Large intestine (tissue), 3 donors: Measurements from ENCODE around the gene ADGRG3. TPM values are rescaled to one million over a fixed set of nuclear protein-coding genes. Genes with fewer than 3 reads are reported as not detected.

Experiments
- DNase-seq, 2 donors: peaks; one replicate each; pipeline versions ENCODE4 v3.0.0 to v3.0.0-alpha.2; 2013
- H3K27ac ChIP-seq: one replicate; pipeline ENCODE4 v1.5.1; 2013; ENCODE audit warnings: low read length
- H3K27me3 ChIP-seq: 2 replicates; pipeline ENCODE4 v1.6.1; 2013; ENCODE audit warnings: low read length; ENCODE audit not compliant: control insufficient read depth, insufficient read depth
- H3K36me3 ChIP-seq: 2 replicates; pipeline ENCODE4 v1.6.1; 2013; ENCODE audit warnings: low read length; ENCODE audit not compliant: control insufficient read depth, insufficient read depth
- H3K4me1 ChIP-seq: one replicate; pipeline ENCODE4 v1.6.1; 2013; ENCODE audit warnings: low read length; ENCODE audit not compliant: control insufficient read depth, insufficient read depth
- H3K4me3 ChIP-seq: one replicate; pipeline ENCODE4 v1.5.1; 2013; ENCODE audit warnings: low read length
- H3K9me3 ChIP-seq: one replicate; pipeline ENCODE4 v1.6.1; 2013; ENCODE audit warnings: mild to moderate bottlenecking, low read depth, low read length, moderate library complexity; ENCODE audit not compliant: control insufficient read depth
- WGBS: methylation state at CpG from one replicate; pipeline ENCODE4 v1.1.5; 2013; ENCODE audit warnings: low lambda C conversion rate; ENCODE audit not compliant: insufficient coverage; 5-methylcytosine and 5-hydroxymethylcytosine counted together
- polyA plus RNA-seq: library from polyadenylated mRNA; unstranded; fragments of 120-200 nt; gene quantifications from one replicate; pipeline ENCODE4 v1.2.1, GENCODE V29; 2013

Gene ADGRG3
- polyA plus RNA-seq, 1 donor = 1.7 TPM

- WGBS = 100% methylated on average over 1 of the region's 2 CpGs
- H3K4me3 ChIP-seq = no peak overlapping the region
- no peak overlapping the region for H3K27ac ChIP-seq
- H3K36me3 ChIP-seq = no peaks in the 10 kb centered on the region
- peaks cover 13% of the 10 kb centered on the region for H3K4me1 ChIP-seq
- H3K9me3 ChIP-seq = no peaks in the 10 kb centered on the region
- no peaks in the 10 kb centered on the region for H3K27me3 ChIP-seq
- DNase-seq = no peak
Measured at GRCh38 chr16:57732714-57733113, 64.6 kb downstream of the ADGRG3 start.

- no peak for DNase-seq
- WGBS = no CpG with 5 or more reads among the region's 20 CpGs
- Histone ChIP-seq H3K27ac (peak overlapping the region; percentile 78), H3K4me3 (peak overlapping the region; percentile 62), H3K9me3 (no peaks in the 10 kb centered on the region), H3K4me1 (peaks cover 13% of the 10 kb centered on the region), H3K36me3 (no peaks in the 10 kb centered on the region), H3K27me3 (no peaks in the 10 kb centered on the region)
Measured at GRCh38 chr16:57734308-57734924, 66.3 kb downstream of the ADGRG3 start.

- Histone ChIP-seq H3K36me3 (peaks cover under 1% of the 10 kb centered on the region), H3K4me3 (peak overlapping the region; percentile 76), H3K27me3 (no peaks in the 10 kb centered on the region), H3K27ac (peak overlapping the region; percentile 78), H3K4me1 (peaks cover 13% of the 10 kb centered on the region), H3K9me3 (no peaks in the 10 kb centered on the region)
- WGBS = no CpG with 5 or more reads among the region's 45 CpGs
- peak; percentile 100 for DNase-seq
Measured at GRCh38 chr16:57734925-57735754, 67.0 kb downstream of the ADGRG3 start.

- peaks cover 4% of the 10 kb centered on the region for H3K36me3 ChIP-seq
- H3K4me3 ChIP-seq = peak within 1 kb of the TSS; percentile 76
- H3K27me3 ChIP-seq = no peaks in the 10 kb centered on the region
- H3K4me1 ChIP-seq = peaks cover 13% of the 10 kb centered on the region
- peak within 1 kb of the TSS; percentile 78 for H3K27ac ChIP-seq
- H3K9me3 ChIP-seq = no peaks in the 10 kb centered on the region
- 5% methylated on average over 6 of the region's 35 CpGs for WGBS
- DNase-seq = no peak
Measured at GRCh38 chr16:57735755-57736418, 67.8 kb downstream of the ADGRG3 start, which contains the start of gene KATNB1. KATNB1 (plus strand) TSS chr16:57735770; CDS start chr16:57737244, 1,474 bp downstream.

- WGBS = no CpG with 5 or more reads among the region's 23 CpGs
- Histone ChIP-seq H3K27ac (peak overlapping the region; percentile 77), H3K36me3 (peaks cover 5% of the 10 kb centered on the region), H3K9me3 (no peaks in the 10 kb centered on the region), H3K4me3 (peak overlapping the region; percentile 76), H3K4me1 (peaks cover 13% of the 10 kb centered on the region), H3K27me3 (no peaks in the 10 kb centered on the region)
- DNase-seq = peak; percentile 69 to 88
Measured at GRCh38 chr16:57736419-57737351, 68.6 kb downstream of the ADGRG3 start.

- no CpG with 5 or more reads among the region's 7 CpGs for WGBS
- Histone ChIP-seq H3K4me3 (no peak overlapping the region), H3K9me3 (no peaks in the 10 kb centered on the region)
Measured at GRCh38 chr16:57738844-57739243, 70.7 kb downstream of the ADGRG3 start.

More at GRCh38 chr16:57738844-57739243, 70.7 kb downstream of the ADGRG3 start:
- Histone ChIP-seq H3K4me1 (peaks cover 13% of the 10 kb centered on the region), H3K27me3 (no peaks in the 10 kb centered on the region), H3K36me3 (peaks cover 13% of the 10 kb centered on the region), H3K27ac (no peak overlapping the region)
- DNase-seq = no peak

Other genes with a start within 250 kb of the ADGRG3 start
- gene CIAPIN1, start 220.9 kb upstream of the ADGRG3 start, polyA plus RNA-seq = 52.8 TPM
- 73.0 TPM for gene COQ9, start 220.8 kb upstream of the ADGRG3 start, polyA plus RNA-seq
- gene POLR2C, start 205.6 kb upstream of the ADGRG3 start, polyA plus RNA-seq = 76.6 TPM
- 113 TPM for gene DOK4, start 181.8 kb upstream of the ADGRG3 start, polyA plus RNA-seq
- gene CCDC102A, start 131.7 kb upstream of the ADGRG3 start, polyA plus RNA-seq = 5.6 TPM
- gene ADGRG5, start 125.7 kb upstream of the ADGRG3 start, polyA plus RNA-seq = 9.1 TPM
- gene ADGRG1, start 39.7 kb upstream of the ADGRG3 start, polyA plus RNA-seq = 102 TPM
- 0.22 TPM for gene DRC7, start 26.5 kb downstream of the ADGRG3 start, polyA plus RNA-seq
- gene KATNB1, start 67.5 kb downstream of the ADGRG3 start, polyA plus RNA-seq = 16.2 TPM
- 82.3 TPM for gene KIFC3, start 134.2 kb downstream of the ADGRG3 start, polyA plus RNA-seq